Muscle layer of duodenum (tissue), 2 donors: ENCODE data around the gene C1orf94.

Experiments
- H3K27ac ChIP-seq: one replicate; pipeline ENCODE4 v1.7.0; 2013; ENCODE audit warnings: mild to moderate bottlenecking, low read length
- H3K27me3 ChIP-seq: one replicate; pipeline ENCODE4 v1.7.0; 2013; ENCODE audit warnings: low read depth, mild to moderate bottlenecking, control low read depth, low read length
- H3K36me3 ChIP-seq, 2 donors: one replicate each; pipeline ENCODE4 v1.7.0; 2013; ENCODE audit warnings: low read length in 2 of 2, control low read depth in 1 of 2, mild to moderate bottlenecking in 1 of 2; ENCODE audit not compliant: insufficient read depth in 2 of 2, control insufficient read depth in 1 of 2
- H3K4me1 ChIP-seq, 2 donors: one replicate each; pipeline ENCODE4 v1.7.0; 2013; ENCODE audit warnings: low read length in 2 of 2, mild to moderate bottlenecking in 2 of 2, control low read depth in 1 of 2, moderate library complexity in 1 of 2; ENCODE audit not compliant: insufficient read depth in 2 of 2, control insufficient read depth in 1 of 2
- H3K4me3 ChIP-seq, 2 donors: one replicate each; pipeline ENCODE4 v1.7.0; 2013; ENCODE audit warnings: low read length in 2 of 2, low read depth in 1 of 2, mild to moderate bottlenecking in 1 of 2
- H3K9me3 ChIP-seq, 2 donors: one replicate each; pipeline ENCODE4 v1.7.0; 2013; ENCODE audit warnings: low read length in 2 of 2, control low read depth in 1 of 2, mild to moderate bottlenecking in 1 of 2; ENCODE audit not compliant: control insufficient read depth in 1 of 2
- donor health status: healthy.

Gene C1orf94, protein sequence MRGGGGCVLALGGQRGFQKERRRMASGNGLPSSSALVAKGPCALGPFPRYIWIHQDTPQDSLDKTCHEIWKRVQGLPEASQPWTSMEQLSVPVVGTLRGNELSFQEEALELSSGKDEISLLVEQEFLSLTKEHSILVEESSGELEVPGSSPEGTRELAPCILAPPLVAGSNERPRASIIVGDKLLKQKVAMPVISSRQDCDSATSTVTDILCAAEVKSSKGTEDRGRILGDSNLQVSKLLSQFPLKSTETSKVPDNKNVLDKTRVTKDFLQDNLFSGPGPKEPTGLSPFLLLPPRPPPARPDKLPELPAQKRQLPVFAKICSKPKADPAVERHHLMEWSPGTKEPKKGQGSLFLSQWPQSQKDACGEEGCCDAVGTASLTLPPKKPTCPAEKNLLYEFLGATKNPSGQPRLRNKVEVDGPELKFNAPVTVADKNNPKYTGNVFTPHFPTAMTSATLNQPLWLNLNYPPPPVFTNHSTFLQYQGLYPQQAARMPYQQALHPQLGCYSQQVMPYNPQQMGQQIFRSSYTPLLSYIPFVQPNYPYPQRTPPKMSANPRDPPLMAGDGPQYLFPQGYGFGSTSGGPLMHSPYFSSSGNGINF

DNA sequence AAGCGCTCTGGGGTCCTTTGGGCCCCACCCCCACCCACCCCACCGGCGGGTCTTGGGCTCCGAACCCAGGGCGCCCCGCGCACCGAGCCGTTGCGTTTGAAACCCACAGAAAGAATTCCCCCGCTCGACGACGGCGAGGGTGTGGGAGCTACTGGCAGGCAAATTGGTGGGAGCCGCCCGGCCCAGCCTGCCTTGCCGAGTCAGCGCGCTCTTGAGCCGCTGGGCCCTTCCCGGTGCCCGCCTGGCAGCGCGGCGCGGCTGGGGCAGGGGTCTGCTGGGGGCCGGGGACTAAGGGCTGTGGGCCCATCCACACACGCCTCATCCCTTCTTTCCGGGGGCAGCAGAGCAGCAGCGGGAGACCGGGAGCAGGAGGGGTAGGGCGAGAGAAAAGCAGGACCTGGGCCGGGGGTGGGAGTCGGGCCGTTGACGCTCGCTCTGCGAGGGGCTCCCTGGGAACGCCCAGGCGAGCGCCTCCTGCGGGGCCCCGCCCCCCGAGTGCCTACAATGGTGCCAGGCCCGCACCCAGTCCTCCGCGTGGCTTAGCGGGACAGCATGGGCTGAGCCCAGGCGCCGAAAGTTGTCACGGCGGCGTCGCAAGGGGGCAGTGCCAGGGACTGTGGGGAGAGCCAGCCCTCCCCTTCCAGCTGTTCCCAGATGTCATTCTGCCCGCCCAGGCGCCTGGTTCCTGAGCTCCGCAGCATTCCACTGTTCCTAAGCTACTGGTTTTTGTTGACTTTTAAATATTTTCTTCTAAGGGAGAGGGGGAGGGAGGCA is at the start of gene C1orf94:
Gene C1orf94 (plus strand): TSS at position 78 of the 774 bp plus-strand sequence. CDS start 883 bp downstream, outside the sequence.
- Histone ChIP-seq H3K27ac (no peak within 1 kb of the TSS), H3K4me3 (no peak within 1 kb of the TSS), H3K36me3 (no peaks in the 10 kb centered on the region), H3K27me3 (peaks cover 17% of the 10 kb centered on the region), H3K4me1 (peaks cover 0 to 6% of the 10 kb centered on the region in 2 donors), H3K9me3 (no peaks in the 10 kb centered on the region)

DNA sequence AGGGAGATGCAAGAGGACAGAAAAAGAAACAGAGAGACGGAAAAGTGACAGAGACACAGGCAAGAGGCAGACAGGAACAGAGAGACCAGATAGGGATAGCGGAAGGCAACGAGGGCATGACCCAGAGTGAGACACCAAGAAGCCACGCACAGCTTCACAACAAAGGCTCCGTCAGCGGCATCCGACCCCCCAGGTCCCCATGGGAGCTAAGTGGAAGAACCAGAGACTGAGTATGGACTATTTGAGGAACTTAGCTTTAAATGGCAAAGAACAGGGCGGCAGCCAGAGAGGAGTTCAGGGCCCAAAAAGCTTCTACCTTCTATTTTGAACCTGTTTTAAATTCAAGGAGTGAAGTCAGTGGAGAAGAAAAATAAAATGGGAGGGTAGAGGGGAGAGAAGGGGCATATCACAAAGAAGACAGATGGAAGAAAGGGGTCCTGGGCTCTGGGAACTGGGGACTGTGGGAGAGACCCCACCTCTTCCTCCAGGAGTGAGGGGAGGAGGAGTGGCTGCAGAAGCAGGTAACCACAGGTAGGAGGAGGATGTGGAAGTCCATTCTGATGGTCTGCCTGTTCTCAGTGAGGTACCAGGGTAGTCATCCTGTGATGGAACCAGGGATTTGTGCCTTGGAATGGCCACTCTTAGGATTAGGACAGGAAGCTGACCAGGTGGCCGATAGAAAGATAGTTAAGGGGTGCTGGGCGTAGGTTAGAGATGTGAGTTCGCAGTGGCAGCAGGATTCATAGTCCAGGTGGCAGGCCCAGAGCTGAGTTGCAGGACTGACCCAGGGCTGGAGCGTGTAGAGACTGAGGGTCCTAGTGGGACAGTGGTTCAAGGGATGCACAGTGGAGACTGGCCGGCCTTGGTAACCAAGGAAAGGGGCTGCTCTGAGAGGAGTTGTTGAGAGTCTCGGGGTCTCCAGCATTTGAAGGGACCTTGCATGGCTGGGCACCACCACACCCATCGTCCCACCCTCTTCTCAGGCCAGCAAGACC is 49.4 kb upstream of the C1orf94 start:
- H3K9me3 ChIP-seq: no peaks in the 10 kb centered on the region
- no peak overlapping the region for H3K27ac ChIP-seq
- no peaks in the 10 kb centered on the region for H3K36me3 ChIP-seq
- no peak overlapping the region for H3K4me3 ChIP-seq
- H3K4me1 ChIP-seq: no peaks in the 10 kb centered on the region
- no peaks in the 10 kb centered on the region for H3K27me3 ChIP-seq

DNA sequence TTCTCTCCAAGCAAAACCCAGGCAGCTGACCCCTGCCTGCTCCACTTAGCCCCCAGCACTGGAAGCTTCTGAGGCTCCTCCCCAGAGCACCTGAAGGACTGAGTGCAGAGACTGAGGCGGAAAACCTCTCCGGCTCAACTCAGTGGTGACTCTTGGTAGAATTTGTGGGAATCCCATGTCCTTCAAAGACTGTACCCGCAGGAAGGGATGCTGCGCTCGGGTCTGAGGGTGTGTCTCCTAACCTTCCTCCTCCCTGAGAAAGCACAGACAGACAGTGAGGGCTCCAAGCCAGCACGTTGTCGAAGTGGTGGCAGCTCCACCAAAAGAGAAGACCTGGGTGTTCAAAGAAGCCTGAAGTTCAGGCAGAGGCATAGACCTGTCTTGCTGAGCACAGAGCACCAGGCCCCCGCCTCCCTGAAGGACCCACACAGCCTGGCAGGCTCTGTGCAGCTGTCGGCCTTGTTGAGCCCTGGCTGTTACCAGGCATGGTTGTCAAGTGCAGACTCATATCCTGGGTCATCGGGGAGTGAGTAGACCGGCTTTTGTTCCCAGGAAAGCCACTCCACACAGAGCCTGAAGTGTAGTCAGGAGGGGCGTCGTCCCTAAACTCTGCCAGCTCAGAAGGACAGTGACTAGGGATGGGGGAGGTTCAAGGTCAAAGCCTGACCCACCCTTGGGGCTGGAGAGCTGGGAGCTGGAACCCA is 48.4 kb upstream of the C1orf94 start:
- H3K36me3 ChIP-seq: no peaks in the 10 kb centered on the region
- no peaks in the 10 kb centered on the region for H3K9me3 ChIP-seq
- H3K27ac ChIP-seq: no peak overlapping the region
- H3K27me3 ChIP-seq: no peaks in the 10 kb centered on the region
- no peaks in the 10 kb centered on the region for H3K4me1 ChIP-seq
- H3K4me3 ChIP-seq: no peak overlapping the region

DNA sequence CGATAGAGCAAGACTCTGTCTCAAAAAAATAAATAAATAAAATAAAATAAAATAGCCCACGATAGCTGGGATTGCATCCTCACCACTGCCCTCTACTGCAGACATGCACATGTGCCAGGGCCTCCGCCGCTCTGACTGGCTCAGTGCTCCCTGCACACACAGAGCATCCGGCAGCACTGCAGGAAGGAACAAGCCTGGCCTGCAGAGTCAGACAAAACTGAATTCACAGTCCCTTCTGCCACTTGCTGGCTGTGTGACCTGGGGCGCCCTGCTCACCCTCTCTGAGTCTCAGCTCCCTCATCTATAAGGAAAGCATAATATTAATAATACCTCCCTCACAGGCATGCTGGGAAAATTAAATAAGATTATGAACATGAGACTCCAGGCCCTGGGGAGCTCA is 47.1 kb upstream of the C1orf94 start:
- no peak overlapping the region for H3K27ac ChIP-seq
- H3K9me3 ChIP-seq: no peaks in the 10 kb centered on the region
- no peaks in the 10 kb centered on the region for H3K36me3 ChIP-seq
- no peak overlapping the region for H3K4me3 ChIP-seq
- H3K4me1 ChIP-seq: no peaks in the 10 kb centered on the region
- no peaks in the 10 kb centered on the region for H3K27me3 ChIP-seq

DNA sequence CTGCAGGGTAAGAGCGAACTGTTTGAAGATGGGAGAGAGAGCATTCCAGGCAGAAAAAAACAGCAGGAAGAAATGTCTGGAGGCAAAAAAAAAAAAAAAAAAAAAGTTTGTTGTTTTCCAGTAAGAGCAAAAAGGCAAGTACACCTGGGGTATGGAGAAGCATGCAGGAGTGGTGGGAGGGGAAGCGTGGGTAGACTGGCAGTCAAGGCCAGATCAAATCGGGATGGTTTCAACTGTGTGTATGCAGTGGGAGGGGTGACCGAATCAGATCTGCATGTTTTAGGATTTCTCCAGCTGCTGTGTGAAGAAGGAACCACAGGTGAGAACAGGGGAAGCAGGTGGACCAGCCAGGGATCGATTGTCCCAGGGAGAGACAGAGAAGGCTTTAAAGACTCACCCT is 46.4 kb upstream of the C1orf94 start:
- H3K27ac ChIP-seq: no peak overlapping the region
- no peaks in the 10 kb centered on the region for H3K9me3 ChIP-seq
- H3K4me3 ChIP-seq: no peak overlapping the region
- H3K27me3 ChIP-seq: no peaks in the 10 kb centered on the region
- no peaks in the 10 kb centered on the region for H3K4me1 ChIP-seq
- H3K36me3 ChIP-seq: no peaks in the 10 kb centered on the region

DNA sequence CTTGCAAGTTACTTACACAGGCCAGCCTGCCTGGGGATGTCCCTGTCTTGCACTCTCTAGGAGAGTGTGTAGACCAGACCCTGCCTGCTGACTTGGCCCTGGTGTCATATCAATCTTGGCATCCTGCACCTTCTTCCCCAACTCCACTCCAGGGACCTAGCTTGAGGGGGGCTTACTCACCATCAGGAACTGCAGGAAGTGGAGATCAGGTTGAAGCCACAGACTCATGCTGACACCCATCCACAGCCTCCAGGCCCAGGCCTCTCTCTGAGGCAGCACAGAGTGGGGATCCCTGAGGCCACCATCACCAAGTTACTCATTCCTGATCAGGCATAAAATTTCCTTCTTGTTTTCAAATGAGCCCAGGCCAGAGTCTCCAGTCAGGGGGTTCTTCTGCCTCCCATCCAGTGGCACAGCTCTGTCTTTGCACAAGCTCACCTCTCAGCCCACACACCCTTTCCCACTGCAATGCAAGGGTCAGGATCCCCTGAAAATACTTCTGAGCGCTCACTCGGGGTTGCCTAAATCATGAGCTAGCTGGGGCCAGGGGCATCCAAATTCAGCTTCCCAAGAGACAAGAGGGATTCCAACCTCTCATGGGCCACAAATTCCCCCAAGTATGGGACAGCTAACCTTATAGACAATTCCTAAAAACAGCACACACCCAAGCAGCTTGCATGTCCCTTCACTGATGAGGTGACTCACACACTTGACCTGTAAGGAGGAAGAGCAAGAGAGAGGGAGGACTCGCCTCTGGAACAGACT is 45.1 kb upstream of the C1orf94 start:
- Histone ChIP-seq H3K9me3 (no peaks in the 10 kb centered on the region), H3K4me3 (no peak overlapping the region), H3K27ac (no peak overlapping the region), H3K27me3 (no peaks in the 10 kb centered on the region), H3K4me1 (no peaks in the 10 kb centered on the region), H3K36me3 (no peaks in the 10 kb centered on the region)

DNA sequence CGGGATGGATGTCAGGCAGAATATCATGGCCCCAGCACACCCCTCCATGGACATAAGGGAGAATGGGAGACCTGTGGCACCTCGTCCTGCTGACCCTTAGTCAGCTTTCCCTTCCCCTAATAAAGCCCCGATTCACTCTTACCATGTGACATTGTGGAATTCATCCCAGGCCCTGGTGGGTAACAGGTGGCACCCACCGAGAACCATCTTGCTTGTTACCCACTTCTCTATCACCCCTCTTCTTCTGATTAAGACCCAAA is 44.6 kb upstream of the C1orf94 start:
- Histone ChIP-seq H3K27ac (no peak overlapping the region), H3K27me3 (no peaks in the 10 kb centered on the region), H3K4me3 (no peak overlapping the region), H3K9me3 (no peaks in the 10 kb centered on the region), H3K4me1 (no peaks in the 10 kb centered on the region), H3K36me3 (no peaks in the 10 kb centered on the region)

DNA sequence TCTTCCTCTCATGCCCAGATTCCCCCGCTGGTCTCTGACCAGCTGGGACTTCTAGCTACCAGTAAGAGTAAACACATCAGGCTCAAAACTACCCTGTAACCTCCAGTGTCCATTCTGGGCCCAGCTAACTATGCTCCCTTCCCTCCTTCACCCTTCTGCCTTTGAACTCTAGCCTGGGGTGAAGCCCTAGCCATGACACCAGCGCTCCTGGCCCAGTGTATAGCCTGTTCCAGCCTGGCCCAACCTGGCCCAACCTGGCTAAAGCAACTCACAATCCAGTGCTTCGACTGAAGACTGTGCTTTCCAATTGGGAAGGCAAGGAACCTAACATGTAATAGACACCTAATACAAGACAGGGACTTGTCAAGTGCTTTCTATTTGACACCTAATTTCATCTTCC is 39.3 kb upstream of the C1orf94 start:
- Histone ChIP-seq H3K36me3 (no peaks in the 10 kb centered on the region), H3K27me3 (no peaks in the 10 kb centered on the region), H3K4me3 (no peak overlapping the region), H3K4me1 (no peaks in the 10 kb centered on the region), H3K27ac (no peak overlapping the region), H3K9me3 (no peaks in the 10 kb centered on the region)

DNA sequence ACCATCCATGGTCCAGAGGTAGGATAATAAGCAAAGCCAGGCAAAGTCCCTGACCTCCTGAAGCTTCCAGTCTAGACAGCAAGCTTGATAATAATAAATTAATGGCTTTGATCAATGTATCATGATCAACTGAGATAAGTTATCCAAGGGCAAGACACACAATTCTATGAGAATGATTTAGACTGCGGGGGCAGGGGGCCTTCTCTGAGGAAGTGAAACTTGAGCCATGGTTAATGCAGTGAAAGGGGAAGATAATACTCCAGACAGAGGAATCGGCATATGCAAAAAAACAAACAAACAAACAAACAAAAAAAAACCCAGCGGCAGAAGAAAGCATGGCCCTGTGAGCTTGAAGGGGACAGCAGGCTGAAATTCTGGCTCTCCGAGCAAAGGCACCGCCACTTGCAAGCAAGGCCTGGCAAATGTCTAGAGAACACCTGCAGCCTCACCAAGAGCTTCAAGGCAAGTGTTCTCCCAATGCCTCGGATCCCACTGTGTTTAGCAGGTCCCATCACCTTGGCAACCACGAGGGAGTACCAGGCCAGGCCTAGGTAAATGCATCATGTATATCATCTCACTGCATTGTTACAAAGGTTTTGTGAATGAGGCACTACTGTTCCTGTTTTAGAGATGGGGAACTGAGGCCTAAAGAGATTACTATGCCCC is 36.6 kb upstream of the C1orf94 start:
- H3K4me3 ChIP-seq: no peak overlapping the region
- no peaks in the 10 kb centered on the region for H3K4me1 ChIP-seq
- no peaks in the 10 kb centered on the region for H3K9me3 ChIP-seq
- H3K27me3 ChIP-seq: no peaks in the 10 kb centered on the region
- H3K36me3 ChIP-seq: no peaks in the 10 kb centered on the region
- H3K27ac ChIP-seq: no peak overlapping the region

DNA sequence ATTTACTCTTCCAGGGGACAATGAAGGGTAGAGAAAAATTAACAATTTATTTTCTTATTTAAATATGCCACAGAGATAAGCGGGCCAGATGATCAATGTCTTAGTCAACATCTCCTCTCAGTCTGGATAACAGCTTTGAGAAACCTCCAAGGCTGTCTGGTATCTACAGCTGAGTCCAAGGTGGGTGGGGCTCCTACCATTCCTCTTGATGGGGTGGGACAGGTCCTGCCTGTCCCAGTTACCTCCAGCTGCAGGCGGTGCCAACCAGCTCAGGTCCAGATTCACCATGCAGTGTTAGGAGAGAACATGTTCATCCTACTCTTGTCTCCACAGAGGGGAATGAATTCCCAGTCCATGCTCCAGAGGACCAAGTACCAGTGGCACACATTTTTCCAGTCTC is 32.7 kb upstream of the C1orf94 start:
- H3K4me3 ChIP-seq: no peak overlapping the region
- H3K27me3 ChIP-seq: no peaks in the 10 kb centered on the region
- no peak overlapping the region for H3K27ac ChIP-seq
- H3K9me3 ChIP-seq: no peaks in the 10 kb centered on the region
- H3K36me3 ChIP-seq: no peaks in the 10 kb centered on the region
- H3K4me1 ChIP-seq: no peaks in the 10 kb centered on the region
